HTR-8/SVneo (cell line): ENCODE data around the gene SUMO3.

ENCODE experiments used
- DNase-seq: peaks from one replicate; pipeline ENCODE4 v3.0.0; 2011; ENCODE audit warnings: low spot score, mixed read lengths; ENCODE audit not compliant: insufficient read length
- FAIRE-seq: peaks from 2 replicates; lab custom pipeline; 2011; peaks lifted over from hg19 to GRCh38; lab: Jason Lieb, UNC

Gene SUMO3

DNA sequence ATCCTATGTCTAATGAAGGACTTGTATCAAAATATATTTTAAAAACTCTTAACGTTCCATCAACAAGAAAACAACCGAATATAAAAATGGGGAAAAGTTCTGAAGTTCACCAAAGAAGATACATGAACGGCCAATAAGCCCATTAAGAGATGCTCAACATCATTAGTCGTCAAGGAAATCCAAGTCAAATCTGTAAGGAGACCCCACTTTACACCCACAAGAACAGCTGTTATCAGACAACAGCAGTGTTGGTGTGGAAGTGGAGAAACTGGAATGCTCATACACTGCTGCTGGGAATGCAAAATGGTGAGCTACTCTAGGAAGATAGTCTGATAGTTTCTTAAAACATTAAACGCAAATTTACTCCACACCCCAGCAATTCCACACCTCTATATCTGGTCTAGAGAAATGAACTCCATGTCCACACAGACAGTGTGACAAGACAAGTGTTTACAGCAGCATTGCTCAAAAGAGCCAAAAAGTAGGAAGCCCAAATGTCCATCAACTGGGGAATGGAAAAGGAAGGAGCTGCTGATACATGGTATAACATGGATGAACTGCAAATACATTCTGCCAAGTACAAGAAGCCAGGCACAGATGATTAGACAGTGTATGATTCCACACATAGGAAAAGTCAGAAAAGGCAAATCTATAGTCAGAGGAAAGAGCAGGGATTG lies 34.7 kb downstream of the SUMO3 start:
- FAIRE-seq, result no peak
- no peak for DNase-seq

DNA sequence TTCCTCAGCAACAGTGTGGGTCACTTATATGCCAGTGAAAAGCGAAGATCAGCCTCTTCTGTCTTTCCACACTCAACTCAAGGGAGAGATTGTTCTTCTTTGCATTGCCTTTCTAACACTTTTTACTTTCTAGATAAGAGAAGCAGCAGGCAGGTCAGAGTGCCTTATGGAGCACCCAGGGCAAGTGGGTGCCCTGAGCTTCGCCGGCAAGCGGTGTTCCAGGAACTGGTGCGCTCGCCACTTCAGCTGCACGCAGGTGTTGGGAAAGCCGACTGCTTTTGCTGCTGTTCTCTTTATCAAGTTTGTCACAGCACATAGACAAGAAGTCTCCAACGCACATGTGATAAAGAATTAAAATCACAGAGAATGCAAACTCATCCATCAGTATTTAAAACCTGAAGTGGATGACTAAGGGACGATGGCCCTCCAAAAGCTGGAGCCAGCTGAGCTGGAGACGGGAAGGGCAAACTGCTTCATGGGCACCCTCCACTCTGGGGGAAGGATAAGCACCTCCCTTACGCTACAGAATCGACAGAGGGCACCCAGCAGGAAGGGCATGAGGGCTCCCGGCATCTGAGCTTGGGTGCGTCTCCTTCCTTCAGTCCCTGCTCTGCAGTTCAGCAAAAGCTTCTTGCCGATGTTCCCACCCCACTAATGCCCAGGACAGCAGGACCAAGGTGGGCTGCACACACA lies 36.9 kb downstream of the SUMO3 start:
- FAIRE-seq (no peak), DNase-seq (no peak)

GRCh38 chr21:44780137-44780502 lies 37.7 kb downstream of the SUMO3 start:
- no peak for FAIRE-seq
- no peak for DNase-seq

DNA sequence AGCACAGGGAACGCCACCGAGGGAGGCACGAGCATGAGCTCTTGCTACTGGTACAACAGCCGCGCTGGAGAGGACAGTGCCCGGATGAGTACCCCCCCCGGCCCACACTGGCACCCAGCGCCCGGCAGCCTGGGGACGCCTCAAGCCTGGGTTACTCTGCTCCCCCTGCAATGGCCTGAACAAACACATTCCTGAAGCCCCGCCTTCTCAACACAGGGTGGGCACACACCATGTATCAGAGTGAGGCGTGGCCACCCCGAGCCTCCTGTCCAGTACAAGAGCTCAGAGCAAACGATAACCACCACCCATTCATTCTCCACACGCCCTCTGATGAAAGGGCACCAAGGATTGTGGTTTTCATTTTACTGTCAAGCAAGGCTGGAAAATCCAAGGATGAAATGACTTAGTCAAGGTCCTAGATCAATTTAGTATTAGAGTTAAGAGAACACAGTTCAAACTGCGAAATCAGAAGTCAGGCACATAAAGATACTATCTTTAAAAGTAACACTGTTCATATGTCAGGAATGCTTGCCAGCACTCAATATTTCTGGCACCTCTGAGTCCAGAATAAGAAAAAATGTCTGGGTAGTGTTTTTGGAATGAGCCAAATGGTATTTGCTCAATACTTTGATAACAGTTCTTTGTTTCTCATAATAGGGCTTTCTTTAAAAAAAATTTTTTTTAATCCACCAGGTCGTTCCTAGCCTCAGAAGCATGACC lies 38.3 kb downstream of the SUMO3 start:
- no peak for DNase-seq
- FAIRE-seq, result no peak

GRCh38 chr21:44778983-44779382 lies 38.9 kb downstream of the SUMO3 start:
- FAIRE-seq (no peak), DNase-seq (no peak)

GRCh38 chr21:44778499-44778911 lies 39.4 kb downstream of the SUMO3 start:
- no peak for DNase-seq
- peak; percentile 36 for FAIRE-seq

DNA sequence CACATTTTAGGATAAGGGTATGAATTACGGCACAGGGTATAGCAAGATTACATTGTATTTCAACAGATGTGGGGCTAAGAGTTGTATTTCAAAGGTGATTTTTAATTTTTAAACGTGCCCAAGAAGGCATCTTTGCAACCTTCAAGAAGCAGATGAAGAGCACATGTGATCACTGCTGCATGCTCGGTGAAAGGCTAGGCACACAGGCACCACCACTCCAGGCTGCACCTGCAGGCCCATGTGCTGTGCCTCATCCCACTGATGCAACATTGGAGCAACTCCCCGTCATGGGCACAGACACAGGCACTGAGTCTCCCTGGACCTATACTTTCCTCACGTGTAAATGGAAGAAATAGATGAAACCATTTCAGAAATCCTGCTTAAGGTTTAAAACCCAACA lies 39.8 kb downstream of the SUMO3 start:
- no peak for FAIRE-seq
- no peak for DNase-seq

DNA sequence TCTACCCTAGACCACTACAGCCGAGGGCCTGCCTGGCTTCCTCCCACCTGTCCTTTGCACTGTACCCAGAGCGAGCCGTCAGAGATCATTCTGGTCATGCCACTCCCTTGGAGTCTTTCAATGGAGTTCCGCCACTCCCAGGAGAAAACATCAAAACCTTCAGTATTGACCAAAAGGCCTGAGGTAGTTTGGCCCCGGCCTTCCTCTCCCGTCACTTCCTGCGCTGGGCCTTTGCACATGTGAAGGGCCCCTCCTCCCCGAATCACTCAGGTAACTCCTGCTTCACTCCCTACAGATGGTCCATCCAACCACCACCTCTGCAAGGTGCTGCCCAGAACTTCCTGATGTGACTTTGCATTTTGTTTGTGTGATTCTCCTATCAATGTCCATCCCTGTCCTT lies 42.9 kb downstream of the SUMO3 start:
- FAIRE-seq (no peak), DNase-seq (no peak)

DNA sequence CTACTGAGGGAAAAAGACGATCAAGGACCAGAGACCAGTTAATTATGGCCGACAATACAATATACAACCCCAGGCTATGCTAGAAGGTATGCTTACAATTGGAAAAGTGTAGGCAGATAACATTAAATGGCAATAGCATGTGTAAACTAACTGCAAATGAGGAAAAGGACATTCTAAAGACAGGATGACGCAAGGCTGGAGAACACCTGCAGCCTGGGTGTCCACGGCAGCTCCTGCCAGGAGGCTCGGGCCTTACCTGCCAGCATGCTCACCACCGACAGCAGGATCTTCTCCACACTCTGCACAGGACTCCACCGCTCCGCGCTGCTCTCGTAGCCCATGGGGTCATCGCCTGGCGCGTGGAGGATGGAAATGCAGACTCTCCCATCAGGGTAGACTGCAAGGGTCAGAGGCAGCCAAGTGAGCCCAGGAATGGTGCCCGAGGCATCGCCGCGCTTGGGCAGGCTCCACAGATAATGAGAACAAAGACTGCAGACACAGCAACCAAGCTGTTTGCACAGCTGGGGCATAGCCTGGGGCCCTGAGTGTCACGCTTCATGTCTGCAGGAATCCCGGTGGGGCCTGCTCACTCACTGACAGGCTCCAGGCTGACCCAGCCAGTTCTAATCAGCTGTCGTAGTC lies 44.5 kb downstream of the SUMO3 start:
- DNase-seq (no peak), FAIRE-seq (no peak)

DNA sequence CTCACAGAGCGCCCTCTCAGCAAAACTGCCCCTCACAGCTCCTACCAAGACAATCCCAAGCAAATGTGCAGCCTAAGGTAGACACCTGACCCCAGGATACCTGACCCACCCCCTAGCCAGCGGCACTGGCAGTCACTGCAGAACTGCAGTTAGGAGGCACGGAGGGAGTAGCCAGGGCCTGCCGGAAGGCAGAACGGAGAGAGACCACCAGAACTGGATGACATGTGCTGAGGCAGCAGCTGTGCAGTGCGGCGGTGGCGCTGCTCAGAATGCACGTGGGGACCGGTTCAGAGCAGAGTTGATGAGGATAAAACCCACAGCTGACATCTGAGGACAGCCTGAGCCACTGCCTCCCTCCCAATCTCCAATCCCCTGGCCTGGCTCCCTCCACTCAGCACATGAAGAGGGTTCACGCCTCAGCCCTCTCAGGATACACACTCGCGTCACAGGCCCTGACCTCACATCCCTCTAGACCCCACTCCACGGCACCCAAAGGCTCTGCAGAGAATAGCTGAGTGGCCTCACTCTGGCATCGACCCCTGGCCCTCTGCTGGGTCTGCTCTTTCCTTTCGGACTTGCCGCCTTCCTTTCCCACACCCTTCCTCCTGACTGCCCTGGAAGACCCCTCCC lies 45.9 kb downstream of the SUMO3 start:
- FAIRE-seq (no peak), DNase-seq (no peak)

GRCh38 chr21:44767834-44768831 lies 49.7 kb downstream of the SUMO3 start:
- no peak for FAIRE-seq
- no peak for DNase-seq

DNA sequence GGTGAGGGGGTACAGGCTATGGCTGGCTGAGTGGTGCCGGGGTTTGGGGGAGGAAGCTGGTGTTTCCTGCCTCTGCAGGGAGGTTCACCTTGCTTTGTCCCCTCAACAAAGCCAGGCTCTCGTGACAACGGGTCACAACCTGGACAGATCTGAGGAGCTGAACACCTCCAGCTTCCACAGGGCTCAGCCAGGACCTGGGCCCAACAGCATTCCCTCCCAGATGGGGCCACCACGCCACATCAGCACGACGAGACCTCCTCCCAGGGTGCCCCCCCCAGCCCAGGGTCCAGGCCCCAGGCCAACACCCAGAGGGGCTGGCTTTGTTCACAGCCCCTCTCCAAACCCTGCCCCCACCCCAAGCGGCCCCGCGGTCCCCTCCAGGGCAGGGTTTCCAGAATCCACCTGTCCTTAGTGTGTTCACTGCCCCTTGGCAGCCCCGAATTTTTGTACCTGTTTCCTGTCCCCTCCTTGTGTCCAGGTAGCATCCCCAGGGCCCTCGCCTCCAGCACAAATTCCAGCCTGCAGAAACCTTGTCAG lies 51.0 kb downstream of the SUMO3 start:
- FAIRE-seq (no peak), DNase-seq (no peak)

GRCh38 chr21:44766014-44766817 lies 51.6 kb downstream of the SUMO3 start:
- FAIRE-seq (peak; percentile 63), DNase-seq (no peak)

DNA sequence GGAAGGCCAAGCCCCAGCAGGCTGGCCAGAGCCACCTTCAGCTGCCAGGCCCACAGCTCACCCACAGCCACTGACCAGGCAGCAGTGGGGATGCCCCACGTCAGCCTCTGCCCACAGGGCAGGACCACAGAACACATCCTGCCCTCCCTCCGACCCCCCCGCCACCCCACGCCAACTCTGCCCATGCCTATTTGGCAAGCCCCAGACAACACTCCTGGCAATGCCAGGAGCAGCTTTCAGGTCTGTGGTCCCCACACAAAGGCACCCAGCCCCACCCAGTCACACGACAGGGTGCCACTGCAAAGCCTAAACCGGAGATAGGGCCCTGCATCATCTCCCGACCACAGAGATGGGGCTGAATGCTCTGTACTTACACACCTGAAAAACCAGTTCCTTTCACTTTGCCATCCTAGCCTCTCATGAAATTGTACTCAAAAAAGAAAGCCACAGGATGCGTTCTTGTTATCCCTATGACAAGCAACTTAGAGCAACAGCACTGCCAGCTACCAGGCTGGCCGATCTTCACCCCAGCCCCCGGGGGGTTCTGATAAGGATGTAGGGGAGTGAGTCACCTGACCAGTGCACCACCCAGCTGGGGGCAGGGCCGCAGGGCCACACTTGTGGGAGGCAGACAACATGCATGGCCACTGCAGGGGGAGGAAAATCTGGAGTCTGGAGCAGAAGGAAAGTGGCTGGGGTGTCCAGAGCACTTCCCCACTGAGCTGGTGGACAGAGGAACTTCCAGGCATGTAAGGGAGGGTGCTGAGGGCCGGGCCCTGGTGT lies 52.4 kb downstream of the SUMO3 start:
- DNase-seq, result no peak
- FAIRE-seq, result no peak

- no peak for FAIRE-seq
- no peak for DNase-seq
Measured at GRCh38 chr21:44764319-44765230, 53.3 kb downstream of the SUMO3 start.

DNA sequence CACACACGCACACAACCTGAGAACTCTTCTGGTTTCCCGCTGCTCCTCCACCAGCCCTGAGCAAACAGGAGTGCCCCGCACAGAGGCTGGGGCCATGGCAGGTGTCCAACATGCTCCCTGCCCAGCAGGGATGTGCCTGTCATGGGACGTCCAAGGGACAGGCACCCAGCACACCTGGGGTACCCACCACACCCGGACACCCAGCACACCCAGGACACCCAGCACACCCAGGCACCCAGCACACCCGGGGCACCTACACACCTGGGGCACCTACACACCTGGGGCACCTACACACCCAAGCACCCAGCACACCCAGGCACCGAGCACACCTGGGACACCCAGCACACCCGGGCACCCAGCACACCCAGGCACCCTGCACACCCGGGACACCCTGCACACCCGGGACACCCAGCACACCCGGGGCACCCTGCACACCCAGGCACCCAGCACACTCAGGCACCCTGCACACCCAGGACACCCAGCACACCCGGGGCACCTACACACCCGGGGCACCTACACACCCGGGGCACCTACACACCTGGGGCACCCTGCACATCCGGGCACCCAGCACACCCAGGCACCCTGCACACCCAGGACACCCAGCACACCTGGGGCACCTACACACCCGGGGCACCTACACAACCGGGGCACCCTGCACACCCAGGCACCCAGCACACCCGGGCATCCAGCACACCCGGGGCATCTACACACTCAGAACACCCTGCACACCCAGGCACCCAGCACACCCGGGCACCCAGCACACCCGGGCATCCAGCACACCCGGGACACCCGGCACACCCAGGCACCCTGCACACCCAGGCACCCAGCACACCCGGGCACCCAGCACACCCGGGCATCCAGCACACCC lies 54.2 kb downstream of the SUMO3 start:
- FAIRE-seq (no peak), DNase-seq (no peak)
